GM12878 (cell line): ENCODE measurements around the gene ZNF653. TPM values are rescaled to one million over a fixed set of nuclear protein-coding genes. Genes with fewer than 3 reads are reported as not detected.
A peak's percentile ranks its signal among the peaks of the same experiment; 100 is the strongest.

Experiments used
- ATF3 ChIP-seq: IDR thresholded peaks from 2 replicates; pipeline ENCODE4 v1.6.1; 2011; ENCODE audit warnings: low read depth, mild to moderate bottlenecking, low read length, moderate library complexity, borderline replicate concordance; ENCODE audit errors: extremely low read depth
- CBFB ChIP-seq: IDR thresholded peaks from 2 replicates; pipeline ENCODE4 v1.6.1; 2016; ENCODE audit warnings: antibody characterized with exemption, low read depth
- CBX5 ChIP-seq: sonication (generic); IDR thresholded peaks from 2 replicates; pipeline ENCODE4 v1.6.1; 2016; ENCODE audit warnings: low read depth, moderate library complexity, mild to moderate bottlenecking, inconsistent platforms
- CHD2 ChIP-seq: IDR thresholded peaks from 2 replicates; pipeline ENCODE4 v1.6.1; 2011; ENCODE audit warnings: low read depth, low read length, improper control_type of control experiment, borderline replicate concordance
- E2F4 ChIP-seq: IDR thresholded peaks from 2 replicates; pipeline ENCODE4 v1.6.1; 2012; ENCODE audit warnings: low read depth, low read length, improper control_type of control experiment
- EED ChIP-seq: sonication (generic); IDR thresholded peaks from 2 replicates; pipeline ENCODE4 v1.6.1; 2016; ENCODE audit warnings: antibody characterized with exemption, low read depth
- ETV6 ChIP-seq, 2 experiments: fragments of 450-650 bp in 1 of 2; IDR thresholded peaks in 1 of 2; conservative IDR thresholded peaks in 1 of 2; 2 replicates each; pipeline ENCODE4 v1.6.1; 2014; ENCODE audit warnings: antibody characterized with exemption in 1 of 2, borderline replicate concordance in 1 of 2, low read depth in 1 of 2, mild to moderate bottlenecking in 1 of 2, moderate library complexity in 1 of 2
- GATAD2B ChIP-seq: fragments of 450-650 bp; conservative IDR thresholded peaks from 2 replicates; pipeline ENCODE4 v1.6.1; 2017; ENCODE audit warnings: low read depth, mild to moderate bottlenecking, moderate library complexity
- IRF4 ChIP-seq: IDR thresholded peaks from 2 replicates; pipeline ENCODE4 v1.6.1; 2011; ENCODE audit warnings: low read depth, low read length
- JUNB ChIP-seq: IDR thresholded peaks from 2 replicates; pipeline ENCODE4 v1.6.1; 2016; ENCODE audit warnings: antibody characterized with exemption, mild to moderate bottlenecking
- KDM1A ChIP-seq: fragments of 200-600 bp; sonication (generic); IDR thresholded peaks from 2 replicates; pipeline ENCODE4 v1.6.1; 2016; ENCODE audit warnings: borderline replicate concordance
- MAX ChIP-seq: IDR thresholded peaks from 2 replicates; pipeline ENCODE4 v1.6.1; 2012; ENCODE audit warnings: low read depth, low read length, improper control_type of control experiment
- MXI1 ChIP-seq: fragments of 150-350 bp; IDR thresholded peaks from 2 replicates; pipeline ENCODE4 v1.6.1; 2011; ENCODE audit warnings: low read depth, mild to moderate bottlenecking, inconsistent platforms, low read length, improper control_type of control experiment
- MYC ChIP-seq: IDR thresholded peaks from 2 replicates; pipeline ENCODE4 v1.6.1; 2011; ENCODE audit warnings: mild to moderate bottlenecking, low read length, moderate library complexity, inconsistent platforms; ENCODE audit not compliant: insufficient read depth, insufficient replicate concordance, insufficient read length, severe bottlenecking
- NR2F1 ChIP-seq: fragments of 450-650 bp; conservative IDR thresholded peaks from 2 replicates; pipeline ENCODE4 v1.6.1; 2017; ENCODE audit warnings: mild to moderate bottlenecking
- PAX8 ChIP-seq: fragments of 450-650 bp; IDR thresholded peaks from 2 replicates; pipeline ENCODE4 v1.6.1; 2017; ENCODE audit warnings: mild to moderate bottlenecking, moderate library complexity
- POU2F2 ChIP-seq: IDR thresholded peaks from 3 replicates; pipeline ENCODE4 v1.6.1; 2011; ENCODE audit warnings: low read depth, mild to moderate bottlenecking, low read length, borderline replicate concordance
- RFX5 ChIP-seq: IDR thresholded peaks from 2 replicates; pipeline ENCODE4 v1.6.1; 2011; ENCODE audit warnings: low read depth, low read length, improper control_type of control experiment
- SKIL ChIP-seq: fragments of 450-650 bp; IDR thresholded peaks from 2 replicates; pipeline ENCODE4 v1.6.1; 2017; ENCODE audit warnings: mild to moderate bottlenecking, low read depth, inconsistent platforms; ENCODE audit not compliant: poor library complexity, severe bottlenecking
- SMAD5 ChIP-seq: IDR thresholded peaks from 2 replicates; pipeline ENCODE4 v1.6.1; 2016; ENCODE audit warnings: antibody characterized with exemption, low read depth
- SMC3 ChIP-seq: IDR thresholded peaks from 2 replicates; pipeline ENCODE4 v1.6.1; 2011; ENCODE audit warnings: low read length, improper control_type of control experiment, borderline replicate concordance
- TAF1 ChIP-seq: IDR thresholded peaks from 2 replicates; pipeline ENCODE4 v1.6.1; 2011; ENCODE audit warnings: mild to moderate bottlenecking, low read depth, low read length, borderline replicate concordance
- YBX1 ChIP-seq: fragments of 450-650 bp; IDR thresholded peaks from 2 replicates; pipeline ENCODE4 v1.6.1; 2016; ENCODE audit warnings: antibody characterized with exemption
- ZBED1 ChIP-seq: IDR thresholded peaks from 2 replicates; pipeline ENCODE4 v1.6.1; 2016; ENCODE audit warnings: borderline replicate concordance
- ZNF592 ChIP-seq: fragments of 450-650 bp; IDR thresholded peaks from 2 replicates; pipeline ENCODE4 v1.6.1; 2017; ENCODE audit warnings: mild to moderate bottlenecking, moderate library complexity
- polyA plus RNA-seq, 11 experiments: library from polyadenylated mRNA; depleted of rRNA in 4 of 11; unstranded in 6 of 11; stranded (reverse) in 5 of 11; fragments of >200 nt; fragmentation: Nextera tagmentation in 4 of 11; fragmentation: Illumina TruSeq in 1 of 11; extraction: Ambion mirVana in 4 of 11; extraction: Trizol in 1 of 11; gene quantifications; 1 replicate in 1 of 11; 2 replicates in 10 of 11; pipeline versions ENCODE4 v1.2.1 to v1.2.3, GENCODE V29; 2011 to 2016; ENCODE audit warnings: inconsistent platforms in 2 of 11, missing spikeins in 2 of 11, low read depth in 1 of 11
- total RNA-seq, 4 experiments: library from RNA; depleted of rRNA in 3 of 4; stranded (reverse); fragments of >200 nt in 3 of 4; fragmentation: Illumina TruSeq in 1 of 4; extraction: Trizol in 1 of 4; gene quantifications; 2 replicates each; pipeline versions ENCODE4 v1.2.1 to v1.2.3, GENCODE V29; 2013 to 2021

The ZNF653 gene
- total and polyA plus RNA-seq, 10 of the 15 experiments (the other 5 are each of a cell fraction or from before 2014, with no cell fraction given) = 2.2 to 13.2 (median 6.7) TPM; not detected in 2

GRCh38 chr19:11554160-11554559, 48.5 kb upstream of the ZNF653 start (continued):
- TF ChIP-seq E2F4 (no peak), KDM1A (no peak), CBFB (peak; percentile 69; the same call in 1 of the 2 replicates), EED (peak; percentile 93), JUNB (peak; percentile 89), ATF3 (no peak), ZBED1 (no peak), SKIL (peak; percentile 53), IRF4 (peak; percentile 86), GATAD2B (peak; percentile 55; the same call in 1 of the 2 replicates), ETV6 (conservative IDR thresholded peaks at IDR 0.05 in 1 of 2, IDR thresholded peaks at IDR 0.05 in 1 of 2; ENCODE audit: borderline replicate concordance in 1 of 2, low read depth in 1 of 2) (peak in 1 of 2 experiments; percentile 57; a peak in 1 of 4 replicates), MXI1 (no peak), CBX5 (no peak), POU2F2 (no peak), RFX5 (no peak), TAF1 (no peak), CHD2 (no peak), ZNF592 (no peak), MAX (no peak), YBX1 (no peak), SMC3 (no peak), SMAD5 (no peak), PAX8 (no peak), NR2F1 (peak; percentile 37; the same call in 1 of the 2 replicates), MYC (no peak)
